H1 (cell line): ENCODE results near the gene SMU1. TPM values are rescaled to one million over a fixed set of nuclear protein-coding genes. Genes with fewer than 3 reads are reported as not detected.

Experiments used
- CTCF ChIA-PET: fragments of 300-600 bp; sonication (Branson Sonifier 250); formaldehyde crosslinking; loops from one replicate; lab custom pipeline; 2021; ENCODE audit not compliant: partially characterized antibody; lab: Charles Lee
- POLR2A ChIA-PET: fragments of 300-600 bp; sonication (Branson Sonifier 250); formaldehyde crosslinking; loops from one replicate; lab custom pipeline; 2021; ENCODE audit warnings: inconsistent platforms; ENCODE audit not compliant: partially characterized antibody; lab: Charles Lee
- DNase-seq, 2 experiments: peaks; one replicate each; pipeline versions ENCODE4 v3.0.0 to v3.0.0-alpha.2; 2010 to 2022; ENCODE audit warnings: low spot score in 2 of 2, low read depth in 1 of 2, mixed read lengths in 1 of 2
- FAIRE-seq: peaks from 2 replicates; lab custom pipeline; 2011; peaks lifted over from hg19 to GRCh38; lab: Jason Lieb, UNC
- H2AFZ ChIP-seq: 2 replicates; pipeline ENCODE4 v1.8.1; 2012; ENCODE audit warnings: low read length, inconsistent platforms
- H2AK5ac ChIP-seq: 2 replicates; pipeline ENCODE4 v1.6.1; 2013; ENCODE audit warnings: low read depth, low read length
- H2BK120ac ChIP-seq: replicated peaks from 2 replicates; pipeline ENCODE3; 2013; ENCODE audit warnings: low read depth, low read length, inconsistent platforms
- H2BK12ac ChIP-seq: 2 replicates; pipeline ENCODE4 v1.6.1; 2013; ENCODE audit warnings: low read depth, low read length
- H2BK15ac ChIP-seq: 2 replicates; pipeline ENCODE4 v1.6.1; 2013; ENCODE audit warnings: low read length
- H2BK20ac ChIP-seq: 2 replicates; pipeline ENCODE4 v1.6.1; 2013; ENCODE audit warnings: low read length
- H2BK5ac ChIP-seq: 2 replicates; pipeline ENCODE4 v1.6.1; 2013; ENCODE audit warnings: low read depth, low read length
- H3K14ac ChIP-seq: 2 replicates; pipeline ENCODE4 v1.6.1; 2013; ENCODE audit warnings: inconsistent platforms; ENCODE audit not compliant: insufficient read length
- H3K18ac ChIP-seq: 2 replicates; pipeline ENCODE4 v1.6.1; 2013; ENCODE audit warnings: low read length; ENCODE audit errors: extremely low read depth
- H3K23ac ChIP-seq: 2 replicates; pipeline ENCODE4 v1.6.1; 2013; ENCODE audit warnings: inconsistent platforms; ENCODE audit not compliant: insufficient read length
- H3K23me2 ChIP-seq: 2 replicates; pipeline ENCODE4 v1.6.1; 2013; ENCODE audit warnings: low read depth, low read length
- H3K27ac ChIP-seq: 2 replicates; pipeline ENCODE4 v1.6.1; 2011; ENCODE audit warnings: low read depth, low read length, inconsistent platforms
- H3K27me3 ChIP-seq, 4 experiments: replicated peaks in 1 of 4; 1 replicate in 1 of 4; 2 replicates in 3 of 4; pipeline versions ENCODE4 v1.6.1 to v1.8.1; 2011 to 2013; ENCODE audit warnings: low read length in 3 of 4, mild to moderate bottlenecking in 3 of 4, inconsistent platforms in 2 of 4, mixed read lengths in 2 of 4, moderate library complexity in 1 of 4; ENCODE audit not compliant: control insufficient read depth in 3 of 4, insufficient read depth in 3 of 4; ENCODE audit errors: extremely low read depth in 1 of 4
- H3K36me3 ChIP-seq, 4 experiments: 2 replicates each; pipeline versions ENCODE4 v1.6.1 to v1.8.1; 2011 to 2013; ENCODE audit warnings: mild to moderate bottlenecking in 4 of 4, low read length in 3 of 4, moderate library complexity in 2 of 4, control low read depth in 1 of 4, inconsistent platforms in 1 of 4; ENCODE audit not compliant: insufficient read depth in 4 of 4, control insufficient read depth in 2 of 4
- H3K4ac ChIP-seq: replicated peaks from 2 replicates; pipeline ENCODE3; 2013; ENCODE audit warnings: low read length, low read depth, mixed read lengths, inconsistent platforms; ENCODE audit not compliant: insufficient read length
- H3K4me1 ChIP-seq, 4 experiments: replicated peaks in 1 of 4; 1 replicate in 1 of 4; 2 replicates in 3 of 4; pipeline versions ENCODE4 v1.6.1 to v1.8.1; 2011 to 2013; ENCODE audit warnings: low read length in 3 of 4, inconsistent platforms in 2 of 4, mixed read lengths in 1 of 4; ENCODE audit not compliant: insufficient read depth in 4 of 4, control insufficient read depth in 3 of 4
- H3K4me2 ChIP-seq, 2 experiments: 2 replicates each; pipeline versions ENCODE4 v1.6.1 to v1.8.1; 2011 to 2013; ENCODE audit warnings: low read depth in 2 of 2, low read length in 2 of 2, control low read depth in 1 of 2, inconsistent platforms in 1 of 2, mild to moderate bottlenecking in 1 of 2; ENCODE audit not compliant: insufficient read depth in 1 of 2
- H3K4me3 ChIP-seq, 4 experiments: fragments of 200-600, 300-600 bp in 1 of 4; sonication (generic), shearing (Covaris generic), sonication (Bioruptor Twin) in 1 of 4; 2 replicates each; pipeline versions ENCODE4 v1.5.1 to v1.8.1; 2011 to 2016; ENCODE audit warnings: low read length in 4 of 4, low read depth in 3 of 4, control low read depth in 2 of 4, inconsistent platforms in 2 of 4, mild to moderate bottlenecking in 2 of 4, mixed read lengths in 1 of 4, moderate library complexity in 1 of 4; ENCODE audit not compliant: insufficient read depth in 2 of 4; ENCODE audit errors: extremely low read depth in 1 of 4
- H3K56ac ChIP-seq: replicated peaks from 2 replicates; pipeline ENCODE3; 2013; ENCODE audit warnings: low read depth, mild to moderate bottlenecking, mixed read lengths, low read length, inconsistent platforms; ENCODE audit not compliant: insufficient read length
- H3K79me1 ChIP-seq: 2 replicates; pipeline ENCODE4 v1.6.1; 2013; ENCODE audit warnings: low read depth, low read length, control low read depth
- H3K79me2 ChIP-seq, 2 experiments: 2 replicates each; pipeline versions ENCODE4 v1.6.1 to v1.8.1; 2012 to 2013; ENCODE audit warnings: low read length in 2 of 2, mild to moderate bottlenecking in 2 of 2, inconsistent platforms in 1 of 2; ENCODE audit not compliant: insufficient read depth in 2 of 2, control insufficient read depth in 1 of 2
- H3K9ac ChIP-seq, 4 experiments: replicated peaks in 1 of 4; 1 replicate in 1 of 4; 2 replicates in 3 of 4; pipeline versions ENCODE4 v1.6.1 to v1.8.1; 2011 to 2013; ENCODE audit warnings: low read depth in 3 of 4, low read length in 3 of 4, control low read depth in 2 of 4, mild to moderate bottlenecking in 2 of 4, moderate library complexity in 2 of 4, inconsistent platforms in 1 of 4; ENCODE audit errors: extremely low read depth in 1 of 4
- H3K9me3 ChIP-seq, 2 experiments: 2 replicates each; pipeline versions ENCODE4 v1.6.1 to v1.8.1; 2012 to 2013; ENCODE audit warnings: mild to moderate bottlenecking in 2 of 2, moderate library complexity in 2 of 2, control low read depth in 1 of 2, inconsistent platforms in 1 of 2, low read depth in 1 of 2, low read length in 1 of 2, mixed read lengths in 1 of 2; ENCODE audit not compliant: insufficient read depth in 2 of 2
- H4K20me1 ChIP-seq, 2 experiments: replicated peaks in 1 of 2; 2 replicates each; pipeline versions ENCODE3 to v1.8.1; 2011 to 2013; ENCODE audit warnings: inconsistent platforms in 2 of 2, low read length in 2 of 2, mild to moderate bottlenecking in 1 of 2; ENCODE audit not compliant: insufficient read depth in 2 of 2, control insufficient read depth in 1 of 2
- H4K5ac ChIP-seq: 2 replicates; pipeline ENCODE4 v1.6.1; 2013; ENCODE audit warnings: low read length, low read depth, mixed read lengths, inconsistent platforms; ENCODE audit not compliant: insufficient read length
- H4K8ac ChIP-seq: 2 replicates; pipeline ENCODE4 v1.8.0; 2013; ENCODE audit warnings: mild to moderate bottlenecking, moderate library complexity, low read length, inconsistent platforms; ENCODE audit not compliant: insufficient read depth; ENCODE audit errors: extremely low read depth
- H4K91ac ChIP-seq: replicated peaks from 2 replicates; pipeline ENCODE3; 2013; ENCODE audit warnings: low read length, mixed read lengths, inconsistent platforms; ENCODE audit not compliant: insufficient read length
- EGR1 ChIP-seq: IDR thresholded peaks from 2 replicates; pipeline ENCODE4 v1.6.1; 2011; ENCODE audit warnings: low read depth, low read length, borderline replicate concordance
- HDAC6 ChIP-seq: IDR thresholded peaks from one replicate; pipeline ENCODE4 v1.7.1; 2012; ENCODE audit warnings: low read depth, mild to moderate bottlenecking, inconsistent platforms, low read length, moderate library complexity
- POU5F1 ChIP-seq: IDR thresholded peaks from 2 replicates; pipeline ENCODE4 v1.6.1; 2011; ENCODE audit warnings: low read depth, mild to moderate bottlenecking, low read length, moderate library complexity
- WGBS, 2 experiments: shearing (Covaris generic) in 1 of 2; methylation state at CpG; one replicate each; pipeline versions ENCODE4 v1.1.6 to v1.1.7; 2013 to 2015; ENCODE audit warnings: low lambda C conversion rate in 2 of 2, mixed read lengths in 2 of 2, inconsistent platforms in 1 of 2, low coverage in 1 of 2, missing lambda C conversion rate in 1 of 2; ENCODE audit not compliant: insufficient replicate concordance in 2 of 2, insufficient coverage in 1 of 2, insufficient read length in 1 of 2; ENCODE audit errors: extremely low coverage in 1 of 2, missing lambda C conversion rate in 1 of 2; 5-methylcytosine and 5-hydroxymethylcytosine counted together
- polyA plus RNA-seq, 7 experiments: library from polyadenylated mRNA; depleted of rRNA in 3 of 7; stranded (reverse) in 5 of 7; unstranded in 2 of 7; fragments of >200 nt in 5 of 7; fragments of 200-250 nt in 2 of 7; gene quantifications; 1 replicate in 5 of 7; 2 replicates in 1 of 7; 4 replicates in 1 of 7; pipeline versions ENCODE4 v1.2.1 to v1.2.3, GENCODE V29; 2011 to 2013; ENCODE audit warnings: missing spikeins in 2 of 7, mixed read lengths in 2 of 7
- total RNA-seq: library from RNA; stranded (reverse); fragmentation: NEBNext Ultra II Directional; extraction: Animal tissue kit (Norgen Biotek cat#: 25700); gene quantifications from 2 replicates; pipeline ENCODE4 v1.2.1, GENCODE V29; 2021

SMU1 gene
- total and polyA plus RNA-seq, 2 of the 8 experiments (the other 6 are each of a cell fraction or from before 2014, with no cell fraction given), result 8.4 to 26.0 TPM

DNA sequence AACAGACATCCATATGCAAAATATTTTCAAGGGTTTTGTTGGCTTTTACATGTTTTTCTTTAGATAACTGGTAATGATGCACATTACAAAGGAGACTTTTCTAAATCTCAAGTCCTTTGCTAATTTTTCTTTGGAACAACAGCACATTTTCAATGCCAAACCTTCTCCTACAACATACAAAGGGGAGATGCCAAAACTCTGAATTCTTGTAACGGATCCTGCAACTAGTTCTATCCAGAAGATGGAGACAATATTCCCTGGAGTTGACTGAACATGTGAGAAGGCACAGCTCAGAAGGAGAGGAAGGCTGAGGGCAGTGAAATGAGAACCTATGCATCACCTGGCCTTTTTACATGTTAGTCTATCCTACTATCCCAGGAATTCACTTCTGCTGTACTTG lies 30.4 kb downstream of the SMU1 start:
- Histone ChIP-seq H3K4me1 (peaks cover 0 to 8% (median 3%) of the 10 kb centered on the region in 4 experiments; a peak in 4 of 7 replicates), H2AK5ac (no peak overlapping the region), H4K8ac (no peak overlapping the region), H3K9me3 (no peaks in the 10 kb centered on the region), H2BK20ac (no peak overlapping the region), H3K23ac (no peak overlapping the region), H3K4me3 (no peak overlapping the region), H4K91ac (no peak overlapping the region), H3K27ac (no peak overlapping the region), H3K56ac (no peak overlapping the region), H2BK120ac (no peak overlapping the region), H3K14ac (no peak overlapping the region), H2BK5ac (no peak overlapping the region), H4K20me1 (peaks cover 0 to 1% of the 10 kb centered on the region in 2 experiments), H4K5ac (no peak overlapping the region), H3K18ac (no peak overlapping the region), H3K79me1 (no peaks in the 10 kb centered on the region), H3K23me2 (0 out of 2 replicates have a peak, but pooled peaks cover 3% of the 10 kb centered on the region), H2BK12ac (no peak overlapping the region), H3K9ac (no peak overlapping the region), H2BK15ac (no peak overlapping the region), H3K27me3 (no peaks in the 10 kb centered on the region), H3K4me2 (no peak overlapping the region), H3K79me2 (no peaks in the 10 kb centered on the region), H2AFZ (no peak overlapping the region), H3K36me3 (peaks cover 0 to 16% (median 8%) of the 10 kb centered on the region in 4 experiments; a peak in 7 of 8 replicates), H3K4ac (no peak overlapping the region)
- FAIRE-seq, result no peak
- ChIA-PET POLR2A (interaction anchor here (0.7 to 5.7 kb wide), 4 partner anchors 18 to 26 kb away, joined by 4 to 78 read pairs (median 7); partner anchors contain the start of gene DNAJA1), CTCF (no interaction called here)
- 93% methylated on average over 1 of the region's 1 CpG; no CpG with 5 or more reads in 1 of the 2 experiments for WGBS, 2 experiments
- no peak for DNase-seq
- TF ChIP-seq POU5F1, result no peak
- TF ChIP-seq EGR1, result no peak
- no peak for TF ChIP-seq HDAC6
